ENCODE results near the gene WRAP73.

- TF ChIP-seq CTCF (conservative IDR thresholded peaks at IDR 0.05; ENCODE audit: low read depth, low read length) (no peak), EZH2phosphoT487 (IDR thresholded peaks at IDR 0.05; ENCODE audit: borderline replicate concordance, low read length) (no peak)
These were observed 4.7 kb downstream of the WRAP73 start for GRCh38 chr1:3645247-3645646.

Measured in PC-3 (cell line).